GM08714 (cell line): ENCODE measurements around the gene VWA1.
"Not testable (repeated sequence)": the region's sequence is repeated elsewhere in the genome, so short reads cannot be mapped to it uniquely, and the experiment has no call there.

ENCODE experiments used
- H3K4me3 ChIP-seq: fragments of 200-500 bp; sonication (Bioruptor generic); 2 replicates; pipeline ENCODE4 v1.5.1; 2014; ENCODE audit warnings: mild to moderate bottlenecking, low read length, inconsistent platforms
- ZNF274 ChIP-seq: IDR thresholded peaks from 2 replicates; pipeline ENCODE4 v1.6.1; 2012; ENCODE audit warnings: mild to moderate bottlenecking, low read depth, low read length

The VWA1 gene

DNA sequence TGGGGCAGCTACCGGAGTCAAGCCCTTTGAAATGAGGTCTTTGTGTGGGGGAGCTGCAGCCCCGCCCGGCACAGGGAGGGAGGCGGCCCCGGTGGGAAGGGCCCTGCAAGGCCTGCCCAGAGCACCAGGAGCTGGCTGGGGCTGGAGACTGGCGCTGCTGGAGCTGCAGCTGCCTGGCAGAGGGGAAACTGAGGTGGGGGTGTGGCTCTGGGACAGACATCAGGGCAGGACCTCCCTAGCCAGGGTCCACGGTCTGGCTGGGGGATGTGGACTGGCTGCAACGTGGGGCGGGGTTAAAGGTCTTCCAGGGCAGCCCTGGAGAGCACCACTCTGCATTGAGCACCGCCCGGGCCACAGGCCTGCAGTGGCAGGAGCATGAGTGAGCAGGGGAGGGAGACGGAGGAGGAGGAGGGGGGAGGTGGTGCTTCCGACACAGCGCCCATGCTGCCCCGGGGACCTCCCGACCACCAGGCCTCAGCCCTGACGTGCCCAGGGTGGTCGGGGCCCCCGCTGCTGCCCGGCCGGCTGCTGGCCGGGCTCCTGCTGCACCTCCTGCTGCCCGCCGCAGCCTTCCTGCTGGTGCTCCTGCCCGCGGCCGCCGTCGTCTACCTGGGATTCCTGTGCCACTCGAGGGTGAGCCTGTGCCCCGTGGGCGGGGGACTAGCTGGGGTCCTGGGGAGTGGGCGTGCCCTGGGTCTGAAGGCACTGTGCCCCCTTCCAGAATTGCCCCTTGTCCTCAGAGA, 9.6 kb upstream of the VWA1 start:
- H3K4me3 ChIP-seq: no peak overlapping the region
- no peak for TF ChIP-seq ZNF274

DNA sequence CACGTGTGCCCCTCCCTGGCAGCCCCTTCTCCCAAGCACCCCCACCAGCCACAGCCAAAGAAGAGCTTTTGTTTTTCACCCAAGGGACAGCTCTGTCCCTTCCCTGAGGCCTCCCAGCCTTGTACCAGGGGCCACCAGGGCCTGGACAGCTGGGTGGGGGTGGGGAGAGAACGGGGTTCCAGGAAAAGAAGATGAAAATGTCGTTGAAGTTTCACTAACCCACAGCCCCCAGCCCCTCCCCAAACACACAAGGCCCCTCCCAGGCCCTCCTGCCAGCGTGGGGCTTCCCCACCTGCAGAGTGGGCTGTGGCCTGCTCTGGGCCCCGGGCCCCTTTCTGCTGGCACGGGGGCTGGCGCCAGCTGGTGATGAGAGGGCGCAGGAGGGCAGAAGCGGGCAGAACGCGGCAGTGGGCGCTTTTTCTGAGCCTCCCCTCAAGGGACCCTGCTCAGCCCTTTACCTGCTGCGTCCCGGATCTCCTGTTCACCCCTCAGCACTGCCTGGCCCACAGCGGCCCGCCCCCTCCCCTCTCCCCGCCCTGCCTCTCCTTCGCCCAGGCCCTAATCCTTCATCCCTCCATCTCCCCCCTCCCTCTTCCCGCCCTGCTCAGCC, 8.9 kb upstream of the VWA1 start:
- no peak overlapping the region for H3K4me3 ChIP-seq
- TF ChIP-seq ZNF274: no peak

DNA sequence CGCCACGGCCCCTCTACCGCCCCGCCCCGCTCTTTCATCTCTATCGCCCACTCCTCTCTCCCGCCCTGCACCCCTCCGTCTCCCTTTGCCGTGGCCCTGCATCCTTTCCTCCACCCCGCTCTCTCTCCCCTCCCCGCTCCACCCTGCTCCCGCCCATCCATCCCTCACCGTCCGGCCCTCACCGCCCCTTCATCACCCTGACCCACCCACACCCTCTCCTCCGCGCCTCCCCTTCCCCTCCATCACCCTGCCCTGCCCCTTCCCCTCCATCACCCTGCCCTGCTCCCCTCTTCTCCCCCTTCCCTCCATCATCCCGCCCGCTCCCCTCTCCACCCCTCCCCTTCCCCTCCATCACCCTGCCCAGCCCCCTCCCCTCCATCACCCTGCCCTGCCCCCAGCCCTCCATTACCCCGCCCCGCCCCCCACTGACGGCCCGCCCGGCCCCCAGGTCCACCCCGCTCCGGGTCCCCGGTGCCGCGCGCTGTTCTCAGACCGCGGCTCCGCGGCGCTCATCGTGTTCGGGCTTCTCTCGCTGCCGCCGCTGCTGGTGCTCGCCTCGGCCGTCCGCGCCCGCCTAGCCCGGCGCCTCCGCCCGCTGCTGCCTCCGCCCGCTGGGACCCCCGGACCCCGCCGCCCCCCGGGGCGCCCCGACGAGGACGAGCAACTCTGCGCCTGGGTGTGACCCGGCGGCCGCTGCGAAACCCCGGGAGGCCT, 8.2 kb upstream of the VWA1 start:
- no peak for TF ChIP-seq ZNF274
- no peak overlapping the region for H3K4me3 ChIP-seq

DNA sequence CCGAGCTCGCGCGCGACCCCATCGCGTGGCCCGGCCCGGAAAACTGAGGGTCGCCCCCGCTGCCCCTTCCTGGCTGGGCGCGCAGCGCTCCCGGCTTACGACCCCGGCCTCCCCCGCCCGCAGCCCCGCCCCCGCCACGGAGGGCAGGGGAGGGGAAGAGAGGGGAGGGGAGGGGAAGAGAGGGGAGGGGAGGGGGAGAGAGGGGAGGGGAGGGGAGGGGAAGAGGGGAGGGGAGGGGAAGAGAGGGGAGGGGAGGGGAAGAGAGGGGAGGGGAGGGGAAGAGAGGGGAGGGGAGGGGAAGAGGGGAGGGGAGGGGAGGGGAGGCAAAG, 7.7 kb upstream of the VWA1 start:
- no peak overlapping the region for H3K4me3 ChIP-seq
- no peak for TF ChIP-seq ZNF274

DNA sequence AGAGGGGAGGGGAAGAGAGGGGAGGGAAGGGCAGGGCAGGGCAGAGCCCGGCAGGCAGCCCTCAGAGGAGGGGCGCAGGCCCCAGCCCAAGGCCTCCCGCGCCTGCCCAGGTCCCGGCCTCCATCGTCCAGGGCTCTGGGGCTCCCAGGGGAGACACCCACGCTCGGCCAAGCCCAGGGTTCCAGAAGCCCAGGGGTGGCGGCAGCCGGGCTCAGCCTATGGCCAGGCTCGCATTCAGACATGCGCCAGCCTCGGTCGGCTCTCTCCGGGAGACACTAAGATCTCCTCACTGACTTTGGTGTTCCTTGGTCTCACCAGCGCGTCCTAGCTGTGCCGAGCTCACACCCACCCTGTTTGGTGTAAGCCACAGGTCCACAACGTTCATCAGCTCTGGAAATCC, 7.3 kb upstream of the VWA1 start:
- no peak overlapping the region for H3K4me3 ChIP-seq
- TF ChIP-seq ZNF274: no peak

DNA sequence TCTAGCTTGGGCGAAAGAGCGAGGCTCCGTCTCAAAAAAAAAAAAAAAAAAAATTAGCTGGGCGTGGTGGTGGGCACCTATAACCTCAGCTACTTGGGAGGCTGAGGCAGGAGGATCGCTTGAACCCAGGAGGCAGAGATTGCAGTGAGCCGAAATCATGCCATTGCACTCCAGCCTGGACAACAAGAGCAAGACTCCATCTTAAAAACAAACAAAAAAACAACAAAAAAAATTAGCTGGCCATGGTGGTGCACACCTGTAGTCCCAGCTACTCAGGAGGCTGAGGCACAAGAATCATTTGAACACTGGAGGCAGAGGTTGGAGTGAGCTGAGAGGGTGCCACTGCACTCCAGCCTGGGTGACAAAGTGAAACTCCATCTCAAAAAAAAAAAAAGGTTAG, 6.5 kb upstream of the VWA1 start:
- H3K4me3 ChIP-seq: not testable (repeated sequence)

DNA sequence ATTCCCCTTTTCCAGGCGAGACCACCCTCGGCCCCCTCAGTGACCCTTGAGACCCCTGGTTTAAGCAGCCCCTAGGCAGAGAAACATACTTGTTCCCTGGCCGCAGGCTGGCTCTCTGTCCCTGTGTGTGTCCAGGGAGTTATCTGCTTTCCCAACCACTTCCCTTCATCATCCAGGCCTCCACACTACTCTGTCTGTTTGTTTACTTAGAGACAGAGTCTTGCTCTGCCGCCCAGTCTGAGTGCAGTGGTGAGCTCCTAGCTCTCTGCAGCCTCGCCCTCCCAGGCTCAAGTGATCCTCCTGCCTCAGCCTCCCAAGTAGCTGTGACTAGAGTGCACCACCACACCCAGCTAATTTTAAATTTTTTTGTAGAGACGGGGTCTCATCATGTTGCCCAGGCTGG, 5.8 kb upstream of the VWA1 start:
- TF ChIP-seq ZNF274: no peak
- H3K4me3 ChIP-seq: no peak overlapping the region

DNA sequence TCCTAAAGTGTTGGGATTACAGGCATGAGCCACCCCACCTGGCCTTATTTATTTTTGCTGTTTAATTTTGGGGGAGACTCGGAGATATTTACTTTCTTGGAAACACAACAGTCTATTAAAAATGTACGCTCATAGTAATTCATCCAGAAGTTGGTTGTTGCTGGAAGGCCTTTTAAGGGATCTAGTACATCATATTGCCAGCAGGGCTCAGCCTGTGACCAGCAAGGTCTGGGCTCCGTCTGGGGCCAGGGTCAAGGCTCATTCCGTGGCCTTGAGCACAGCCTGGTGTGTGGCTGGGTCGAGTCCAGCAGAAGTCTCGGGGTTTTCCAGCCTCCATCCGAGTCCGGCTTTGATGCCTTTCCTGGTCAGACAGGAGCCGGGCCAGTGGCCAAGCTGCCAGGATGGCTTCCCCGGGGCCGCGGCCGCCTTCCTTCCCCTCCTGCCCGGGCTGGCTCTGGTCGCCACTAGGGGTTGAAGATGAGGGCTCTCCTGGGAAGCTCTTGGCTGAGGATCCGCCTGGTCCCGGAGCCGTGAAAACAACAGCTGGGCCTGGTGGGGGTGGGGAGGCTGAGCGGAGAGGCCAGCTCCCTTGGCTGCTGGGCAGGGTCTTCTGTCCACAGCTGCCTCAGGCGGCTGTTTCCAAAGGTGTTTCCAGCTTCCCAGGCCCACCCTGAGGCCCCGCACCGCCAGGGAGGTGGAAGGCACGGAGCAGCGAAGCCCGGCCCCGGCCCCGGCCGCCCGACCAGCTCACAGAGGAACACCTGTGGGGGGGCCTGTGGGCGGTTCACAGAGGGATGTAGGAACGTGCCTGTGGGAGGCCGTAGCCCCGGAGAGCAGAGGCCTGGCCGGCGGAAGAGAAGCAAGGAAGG, 5.1 kb upstream of the VWA1 start:
- no peak for TF ChIP-seq ZNF274
- no peak overlapping the region for H3K4me3 ChIP-seq

DNA sequence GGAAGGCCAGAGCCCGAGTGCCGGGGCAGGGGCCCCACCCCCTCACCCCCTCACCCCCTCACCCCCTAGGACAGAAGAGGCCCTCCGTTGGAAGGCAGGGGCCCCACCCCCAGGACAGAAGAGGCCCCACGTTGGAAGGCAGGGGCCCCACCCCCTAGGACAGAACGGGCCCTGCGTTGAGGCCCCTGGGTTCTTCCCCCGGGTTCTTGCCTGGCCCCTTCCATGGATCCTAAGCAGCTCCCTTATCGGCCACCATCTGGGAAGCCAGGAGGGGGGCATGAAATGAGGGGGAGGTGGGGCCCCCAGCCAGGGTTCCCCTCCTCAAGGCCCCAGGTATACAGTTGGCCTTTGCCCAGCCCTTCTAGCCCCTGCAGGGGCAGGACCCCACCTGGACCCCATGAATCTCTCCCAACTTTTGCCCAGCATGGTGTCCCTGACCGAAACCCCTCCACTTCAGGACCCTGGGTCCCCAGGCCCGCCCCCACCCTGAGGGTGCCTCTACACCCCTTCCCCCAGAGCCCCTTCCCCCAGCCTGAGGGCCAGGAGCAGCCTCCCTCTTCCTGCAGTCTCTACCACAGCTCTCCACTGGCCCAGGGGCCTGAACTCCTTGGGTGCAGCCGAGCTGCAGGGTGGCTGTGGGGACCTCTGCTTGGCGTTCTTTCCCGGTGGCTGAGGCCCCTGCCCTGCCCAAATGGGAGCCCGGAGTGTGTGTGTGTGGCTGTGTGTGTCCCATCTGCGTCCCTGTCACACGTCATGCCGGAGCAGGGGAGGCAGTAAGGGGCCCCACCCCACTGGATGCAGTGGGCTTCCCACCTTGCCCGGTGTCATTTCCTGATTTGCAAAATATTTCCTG, 4.3 kb upstream of the VWA1 start:
- no peak overlapping the region for H3K4me3 ChIP-seq
- TF ChIP-seq ZNF274: no peak

DNA sequence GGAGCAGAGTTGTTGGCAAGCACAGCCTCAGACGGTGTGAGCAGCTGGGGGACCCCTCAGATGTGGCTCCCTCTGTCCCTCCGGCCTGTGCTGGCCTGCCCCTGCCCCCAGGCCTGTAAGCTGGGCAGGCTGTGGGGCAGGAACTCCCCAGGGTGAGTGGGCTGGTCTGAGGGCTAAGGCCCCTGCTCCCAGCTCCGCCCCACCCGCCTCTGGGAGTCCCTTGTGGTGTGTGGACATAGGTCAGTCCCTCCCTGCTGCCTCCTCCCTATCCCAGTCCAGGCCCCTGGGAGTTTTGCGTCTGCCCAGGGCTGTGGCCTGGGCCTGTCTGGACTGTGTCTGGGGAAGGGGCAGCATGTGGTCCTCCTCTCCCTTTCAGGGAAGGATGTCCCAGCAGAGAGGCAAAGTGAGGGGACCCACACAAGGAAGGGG, 3.6 kb upstream of the VWA1 start:
- no peak overlapping the region for H3K4me3 ChIP-seq

DNA sequence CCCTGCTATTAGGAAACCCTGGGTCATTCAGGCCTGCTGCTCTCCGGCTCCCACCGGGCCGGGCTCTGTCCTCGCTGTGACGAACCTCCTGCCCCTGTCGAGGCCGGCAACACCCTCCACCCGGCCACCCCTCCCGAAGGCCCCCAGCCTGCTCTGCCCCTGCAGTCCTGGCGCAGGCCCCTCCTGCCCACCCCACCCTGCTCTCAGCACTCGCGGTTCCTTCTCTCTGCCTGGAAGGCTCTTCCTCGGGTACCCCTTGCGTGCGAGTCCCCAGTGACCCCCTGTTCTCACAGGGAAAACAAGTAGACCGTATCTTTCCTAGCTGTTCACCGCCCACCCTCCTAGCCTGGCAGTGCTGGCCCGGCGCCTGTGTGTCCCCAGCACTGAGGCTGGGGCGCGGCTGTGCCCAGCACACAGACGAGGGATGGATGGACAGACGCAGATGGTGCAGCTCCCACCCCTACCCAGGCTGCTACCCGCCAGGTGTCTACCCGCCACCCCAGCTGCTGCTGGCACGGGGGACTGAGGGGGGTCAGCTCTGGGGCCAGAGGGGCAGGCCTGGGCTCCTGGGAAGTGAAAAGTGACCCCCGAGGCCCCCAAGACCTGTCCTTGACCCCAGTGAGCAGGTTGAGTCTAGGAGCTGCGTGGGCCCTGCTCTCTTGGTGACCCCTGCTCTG, 3.1 kb upstream of the VWA1 start:
- TF ChIP-seq ZNF274: no peak
- H3K4me3 ChIP-seq: no peak overlapping the region

More for the DNA sequence above, 3.6 kb upstream of the VWA1 start:
- no peak for TF ChIP-seq ZNF274

DNA sequence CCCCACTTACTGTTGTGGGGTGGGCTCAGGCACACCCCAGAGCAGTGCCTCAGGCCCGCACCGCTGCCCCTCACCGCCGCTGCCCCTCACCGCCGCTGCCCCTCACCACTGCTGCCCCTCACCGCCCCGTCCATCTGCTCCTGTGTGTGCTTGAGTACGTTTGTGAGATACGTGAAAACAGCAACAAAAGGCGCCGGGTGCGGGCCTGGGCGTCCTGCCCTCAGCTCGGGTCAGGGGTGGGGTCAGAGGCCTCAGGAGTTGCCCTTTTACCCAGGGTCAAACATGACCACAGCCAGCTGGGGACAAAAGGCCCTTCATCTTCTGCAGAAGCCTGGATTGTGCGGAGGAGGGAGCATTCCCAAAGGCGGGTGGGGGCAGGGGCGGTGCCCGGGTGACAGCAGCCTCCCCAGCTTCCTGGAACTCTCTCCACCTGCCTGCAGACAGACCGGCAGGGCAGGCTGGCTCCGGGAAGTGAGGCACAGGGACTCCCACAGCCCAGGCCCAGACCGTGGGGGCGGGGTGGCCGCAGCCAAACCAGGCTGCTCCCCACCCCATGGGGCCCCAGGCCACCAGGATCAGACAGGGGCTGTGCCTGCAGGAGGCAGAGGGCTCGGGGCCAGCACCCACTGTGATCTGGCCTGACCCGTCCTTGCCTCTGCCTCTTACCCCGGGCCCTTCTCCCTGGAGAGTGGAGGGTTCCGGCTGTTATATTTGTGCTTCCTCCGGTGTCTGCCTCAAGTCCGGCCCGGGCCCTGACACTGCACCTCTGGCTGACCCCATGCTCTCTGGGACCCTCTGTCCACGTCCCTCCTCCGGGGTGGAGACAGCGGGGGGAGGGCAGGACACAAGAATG, 2.3 kb upstream of the VWA1 start:
- no peak for TF ChIP-seq ZNF274

DNA sequence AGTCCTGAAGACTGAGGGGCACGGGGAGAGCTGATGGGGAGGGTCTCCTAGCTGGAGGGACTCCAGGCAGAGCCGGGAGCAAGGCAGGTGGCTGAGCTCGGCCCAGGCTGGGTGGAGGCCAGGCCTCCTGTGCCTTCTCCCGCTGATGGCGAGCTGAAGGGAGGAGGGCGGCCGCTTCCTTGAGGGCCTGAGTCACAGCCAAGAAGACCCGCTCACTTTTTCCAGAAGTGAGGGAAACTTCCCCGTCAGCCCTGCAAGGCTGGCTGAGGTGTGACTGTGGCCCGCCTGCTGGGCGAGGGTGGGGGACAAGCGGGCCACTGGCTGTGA, 1.7 kb upstream of the VWA1 start:
- TF ChIP-seq ZNF274: no peak
- H3K4me3 ChIP-seq: no peak overlapping the region

More for the DNA sequence above, 2.3 kb upstream of the VWA1 start:
- no peak overlapping the region for H3K4me3 ChIP-seq
